KMS-11 (cell line): ENCODE measurements around the gene KLK11.

Experiments used
- H2AFZ ChIP-seq: fragments of 200-600 bp; sonication (generic); 2 replicates; pipeline ENCODE4 v1.6.1; 2016; ENCODE audit warnings: antibody characterized with exemption, mixed run types, low read depth
- H3K27ac ChIP-seq: fragments of 200-600 bp; sonication (generic); 2 replicates; pipeline ENCODE4 v1.6.1; 2016; ENCODE audit warnings: mild to moderate bottlenecking, mixed run types
- H3K27me3 ChIP-seq: fragments of 200-600 bp; sonication (generic); 2 replicates; pipeline ENCODE4 v1.6.1; 2017; ENCODE audit warnings: mild to moderate bottlenecking, low read depth, mixed run types, moderate library complexity; ENCODE audit not compliant: insufficient read depth
- H3K36me3 ChIP-seq: fragments of 200-600 bp; sonication (generic); 2 replicates; pipeline ENCODE4 v1.6.1; 2017; ENCODE audit warnings: mild to moderate bottlenecking, mixed run types; ENCODE audit not compliant: insufficient read depth
- H3K4me1 ChIP-seq: fragments of 200-600 bp; sonication (generic); 2 replicates; pipeline ENCODE4 v1.6.1; 2016; ENCODE audit warnings: mild to moderate bottlenecking, low read depth, mixed run types; ENCODE audit not compliant: poor library complexity, severe bottlenecking
- H3K4me2 ChIP-seq: fragments of 200-600 bp; sonication (generic); 2 replicates; pipeline ENCODE4 v1.7.0; 2016; ENCODE audit warnings: mild to moderate bottlenecking, mixed run types
- H3K4me3 ChIP-seq: fragments of 200-600 bp; sonication (generic); IDR thresholded peaks from 2 replicates; pipeline ENCODE4 v1.6.1; 2017; ENCODE audit warnings: low read depth, low read length, mixed read lengths; ENCODE audit not compliant: insufficient read depth
- H3K79me2 ChIP-seq: fragments of 200-600 bp; sonication (generic); 2 replicates; pipeline ENCODE4 v1.6.1; 2016; ENCODE audit warnings: low read depth, mixed run types; ENCODE audit not compliant: insufficient read depth
- H3K9ac ChIP-seq: fragments of 200-600 bp; sonication (generic); 2 replicates; pipeline ENCODE4 v1.6.1; 2016; ENCODE audit warnings: mild to moderate bottlenecking, mixed run types
- H4K20me1 ChIP-seq: fragments of 200-600 bp; sonication (generic); 2 replicates; pipeline ENCODE4 v1.6.1; 2016; ENCODE audit warnings: mild to moderate bottlenecking, mixed run types; ENCODE audit not compliant: insufficient read depth
- TF ChIP-seq, protein P1 (sequence below): fragments of 200-600 bp; sonication (generic); conservative IDR thresholded peaks from 2 replicates; pipeline ENCODE4 v1.6.1; 2017; ENCODE audit warnings: low read depth, mild to moderate bottlenecking, antibody characterized with exemption, low read length, moderate library complexity, mixed read lengths

The KLK11 gene

DNA sequence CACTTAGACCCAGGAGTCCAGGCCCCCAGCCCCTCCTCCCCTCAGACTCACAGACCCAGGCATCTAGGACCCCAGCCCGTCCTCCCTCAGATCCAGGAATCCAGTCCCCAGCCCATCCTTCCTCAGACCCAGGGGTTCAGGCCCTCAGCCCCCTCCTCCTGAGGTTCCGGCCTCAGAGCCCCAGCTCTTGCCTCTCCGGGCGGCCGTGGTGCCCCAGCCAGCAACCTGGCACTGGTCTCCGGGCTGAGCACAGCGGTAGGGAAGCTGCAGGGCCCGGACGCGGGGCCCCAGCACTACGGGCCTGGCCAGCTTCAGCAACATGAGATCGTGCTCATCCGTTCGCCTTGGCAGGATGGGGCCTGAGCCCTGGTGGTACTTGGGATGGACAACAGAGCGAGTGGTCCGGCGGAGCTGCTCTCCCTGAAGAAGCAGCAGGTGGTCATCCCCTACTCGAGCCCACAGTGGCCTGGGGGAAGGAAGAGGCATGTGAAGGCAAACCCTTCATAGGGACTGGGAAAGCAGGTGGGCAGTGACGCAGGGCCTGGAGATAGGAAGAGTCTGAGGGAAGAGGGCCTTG, 10.6 kb downstream of the KLK11 start:
- Histone ChIP-seq H3K27ac (no peak overlapping the region), H3K4me3 (no peak overlapping the region), H4K20me1 (no peaks in the 10 kb centered on the region), H3K9ac (no peak overlapping the region), H3K36me3 (no peaks in the 10 kb centered on the region), H2AFZ (no peak overlapping the region), H3K4me1 (no peaks in the 10 kb centered on the region), H3K79me2 (no peaks in the 10 kb centered on the region), H3K4me2 (no peak overlapping the region), H3K27me3 (no peaks in the 10 kb centered on the region)
- TF ChIP-seq, protein P1, sequence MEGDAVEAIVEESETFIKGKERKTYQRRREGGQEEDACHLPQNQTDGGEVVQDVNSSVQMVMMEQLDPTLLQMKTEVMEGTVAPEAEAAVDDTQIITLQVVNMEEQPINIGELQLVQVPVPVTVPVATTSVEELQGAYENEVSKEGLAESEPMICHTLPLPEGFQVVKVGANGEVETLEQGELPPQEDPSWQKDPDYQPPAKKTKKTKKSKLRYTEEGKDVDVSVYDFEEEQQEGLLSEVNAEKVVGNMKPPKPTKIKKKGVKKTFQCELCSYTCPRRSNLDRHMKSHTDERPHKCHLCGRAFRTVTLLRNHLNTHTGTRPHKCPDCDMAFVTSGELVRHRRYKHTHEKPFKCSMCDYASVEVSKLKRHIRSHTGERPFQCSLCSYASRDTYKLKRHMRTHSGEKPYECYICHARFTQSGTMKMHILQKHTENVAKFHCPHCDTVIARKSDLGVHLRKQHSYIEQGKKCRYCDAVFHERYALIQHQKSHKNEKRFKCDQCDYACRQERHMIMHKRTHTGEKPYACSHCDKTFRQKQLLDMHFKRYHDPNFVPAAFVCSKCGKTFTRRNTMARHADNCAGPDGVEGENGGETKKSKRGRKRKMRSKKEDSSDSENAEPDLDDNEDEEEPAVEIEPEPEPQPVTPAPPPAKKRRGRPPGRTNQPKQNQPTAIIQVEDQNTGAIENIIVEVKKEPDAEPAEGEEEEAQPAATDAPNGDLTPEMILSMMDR: no peak

DNA sequence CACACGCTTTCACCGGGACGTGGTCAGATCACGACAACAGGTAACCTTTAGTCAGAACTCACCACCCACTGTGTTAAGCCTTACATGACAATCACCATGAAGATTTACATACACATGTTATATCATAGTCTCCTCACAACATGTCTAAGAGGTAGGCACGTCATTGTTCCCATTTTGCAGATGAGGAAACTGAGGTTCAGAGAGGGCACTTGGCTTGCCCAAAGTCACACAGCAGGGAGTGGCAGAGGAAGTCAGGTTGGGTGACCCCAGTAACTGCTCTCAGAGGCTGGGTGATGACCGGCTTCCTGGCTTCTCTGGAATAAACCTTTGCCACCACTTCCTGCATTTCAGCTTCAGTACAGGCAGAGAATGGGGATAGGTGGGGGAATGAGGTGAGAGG, 12.2 kb downstream of the KLK11 start:
- H3K9ac ChIP-seq: no peak overlapping the region

DNA sequence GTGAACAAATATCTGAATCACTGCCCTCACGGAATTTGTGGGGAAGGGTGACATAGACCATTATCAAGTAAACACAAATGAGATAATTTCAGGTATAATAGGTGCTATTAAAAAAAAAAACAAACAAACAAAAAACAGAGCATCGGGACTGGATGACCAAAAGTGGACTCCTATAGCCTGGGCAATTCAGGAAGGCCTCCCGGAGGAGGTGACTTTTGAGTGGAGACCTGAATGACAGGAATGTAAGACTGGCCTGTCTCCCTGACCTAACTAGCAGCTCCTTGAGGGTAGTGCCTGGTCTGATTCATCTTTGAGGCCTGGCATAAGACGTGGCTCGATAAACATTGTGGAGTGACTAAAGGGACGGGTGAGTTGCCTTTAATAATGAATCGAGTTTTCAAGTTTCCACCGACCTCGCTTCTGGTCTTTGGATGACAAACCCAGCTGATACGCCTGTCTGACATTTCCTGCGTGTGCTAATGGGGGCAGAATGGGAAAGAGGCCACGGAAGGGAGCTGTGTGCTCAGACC, 13.7 kb downstream of the KLK11 start:
- Histone ChIP-seq H3K79me2 (no peaks in the 10 kb centered on the region), H3K4me3 (no peak overlapping the region), H3K36me3 (no peaks in the 10 kb centered on the region), H4K20me1 (no peaks in the 10 kb centered on the region), H3K9ac (no peak overlapping the region), H3K27ac (no peak overlapping the region), H2AFZ (no peak overlapping the region), H3K27me3 (no peaks in the 10 kb centered on the region), H3K4me1 (no peaks in the 10 kb centered on the region), H3K4me2 (no peak overlapping the region)
- TF ChIP-seq, protein P1: no peak

More for the DNA sequence above, 12.2 kb downstream of the KLK11 start:
- Histone ChIP-seq H2AFZ (no peak overlapping the region), H3K4me2 (no peak overlapping the region), H3K4me3 (no peak overlapping the region), H3K27ac (no peak overlapping the region), H3K36me3 (no peaks in the 10 kb centered on the region), H3K4me1 (no peaks in the 10 kb centered on the region), H3K79me2 (no peaks in the 10 kb centered on the region), H4K20me1 (no peaks in the 10 kb centered on the region), H3K27me3 (no peaks in the 10 kb centered on the region)
- TF ChIP-seq, protein P1: no peak

DNA sequence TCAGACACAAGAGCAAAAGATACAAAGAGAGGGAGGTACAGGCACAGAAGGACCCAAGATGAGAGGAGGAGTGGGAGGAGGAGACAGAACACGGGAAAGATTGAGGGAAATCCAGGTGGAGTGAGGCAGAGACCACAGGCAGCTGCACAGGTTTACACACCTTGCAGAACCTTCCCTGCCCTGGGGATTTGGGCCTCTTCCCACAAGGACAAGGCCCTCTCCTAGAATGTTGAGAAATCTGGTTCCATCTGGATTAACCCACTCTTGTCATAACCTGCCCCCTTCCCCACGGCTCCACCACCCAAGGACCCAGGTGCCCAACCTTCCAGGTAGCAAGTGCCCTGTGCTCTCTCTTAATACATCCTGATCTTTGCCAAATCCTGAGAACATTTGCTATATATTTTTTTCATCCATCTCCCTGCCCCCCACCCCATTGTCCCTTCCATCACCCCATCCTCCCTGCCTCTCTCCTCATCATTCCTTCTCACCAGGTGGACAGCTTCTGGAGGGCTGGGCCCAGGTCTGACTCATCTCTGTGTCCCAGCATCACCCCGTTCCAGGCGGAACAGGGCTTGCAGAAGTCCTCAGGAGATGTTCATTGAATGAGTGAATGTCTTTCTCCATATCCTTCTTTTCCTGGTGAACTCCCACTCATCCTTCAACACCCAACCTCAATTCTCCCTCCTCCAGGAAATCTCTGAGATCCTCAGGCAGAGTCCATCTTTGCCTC, 16.2 kb downstream of the KLK11 start:
- Histone ChIP-seq H3K27me3 (no peaks in the 10 kb centered on the region), H4K20me1 (no peaks in the 10 kb centered on the region), H3K4me2 (no peak overlapping the region), H3K27ac (no peak overlapping the region), H3K9ac (no peak overlapping the region), H3K4me1 (no peaks in the 10 kb centered on the region), H2AFZ (no peak overlapping the region), H3K36me3 (no peaks in the 10 kb centered on the region), H3K4me3 (no peak overlapping the region), H3K79me2 (no peaks in the 10 kb centered on the region)
- TF ChIP-seq, protein P1: no peak
